HFF-Myc (cell line): Measurements from ENCODE around the gene MAGEB2.

Experiments used
- DNase-seq: peaks from one replicate; pipeline ENCODE4 v3.0.0-alpha.2; 2011; ENCODE audit warnings: low read depth; ENCODE audit errors: extremely low read depth
- H3K4me3 ChIP-seq: replicated peaks from 2 replicates; pipeline ENCODE4 v1.5.1; 2011; ENCODE audit warnings: low read depth, mild to moderate bottlenecking, control low read depth, low read length
- TF ChIP-seq, protein P1 (sequence below): IDR thresholded peaks from 2 replicates; pipeline ENCODE4 v1.5.1; 2012; ENCODE audit warnings: mild to moderate bottlenecking, low read depth, low read length, control low read depth; ENCODE audit errors: missing control alignments

The MAGEB2 gene

DNA sequence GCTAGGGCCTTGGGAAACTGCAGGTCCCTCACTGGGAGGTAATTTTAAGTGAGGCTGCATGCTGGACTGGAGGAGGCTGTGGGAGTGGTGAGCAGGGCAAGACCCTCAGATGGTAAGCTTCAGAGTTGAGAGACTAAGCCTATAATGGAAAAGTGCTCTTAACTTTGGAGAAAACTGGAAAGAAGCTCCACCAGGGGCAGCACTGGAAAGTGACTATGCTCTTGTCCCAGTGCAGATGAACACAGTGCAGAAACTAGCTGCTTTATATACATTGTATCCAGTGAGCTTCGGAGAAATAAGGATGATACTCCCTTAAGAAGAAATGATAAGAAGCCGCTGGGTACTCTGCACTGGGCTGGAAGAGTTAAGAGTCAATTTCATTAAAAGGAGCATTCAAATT lies 3.2 kb upstream of the MAGEB2 start:
- TF ChIP-seq, protein P1, sequence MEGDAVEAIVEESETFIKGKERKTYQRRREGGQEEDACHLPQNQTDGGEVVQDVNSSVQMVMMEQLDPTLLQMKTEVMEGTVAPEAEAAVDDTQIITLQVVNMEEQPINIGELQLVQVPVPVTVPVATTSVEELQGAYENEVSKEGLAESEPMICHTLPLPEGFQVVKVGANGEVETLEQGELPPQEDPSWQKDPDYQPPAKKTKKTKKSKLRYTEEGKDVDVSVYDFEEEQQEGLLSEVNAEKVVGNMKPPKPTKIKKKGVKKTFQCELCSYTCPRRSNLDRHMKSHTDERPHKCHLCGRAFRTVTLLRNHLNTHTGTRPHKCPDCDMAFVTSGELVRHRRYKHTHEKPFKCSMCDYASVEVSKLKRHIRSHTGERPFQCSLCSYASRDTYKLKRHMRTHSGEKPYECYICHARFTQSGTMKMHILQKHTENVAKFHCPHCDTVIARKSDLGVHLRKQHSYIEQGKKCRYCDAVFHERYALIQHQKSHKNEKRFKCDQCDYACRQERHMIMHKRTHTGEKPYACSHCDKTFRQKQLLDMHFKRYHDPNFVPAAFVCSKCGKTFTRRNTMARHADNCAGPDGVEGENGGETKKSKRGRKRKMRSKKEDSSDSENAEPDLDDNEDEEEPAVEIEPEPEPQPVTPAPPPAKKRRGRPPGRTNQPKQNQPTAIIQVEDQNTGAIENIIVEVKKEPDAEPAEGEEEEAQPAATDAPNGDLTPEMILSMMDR = no peak
- H3K4me3 ChIP-seq = no peak overlapping the region
- no peak for DNase-seq

DNA sequence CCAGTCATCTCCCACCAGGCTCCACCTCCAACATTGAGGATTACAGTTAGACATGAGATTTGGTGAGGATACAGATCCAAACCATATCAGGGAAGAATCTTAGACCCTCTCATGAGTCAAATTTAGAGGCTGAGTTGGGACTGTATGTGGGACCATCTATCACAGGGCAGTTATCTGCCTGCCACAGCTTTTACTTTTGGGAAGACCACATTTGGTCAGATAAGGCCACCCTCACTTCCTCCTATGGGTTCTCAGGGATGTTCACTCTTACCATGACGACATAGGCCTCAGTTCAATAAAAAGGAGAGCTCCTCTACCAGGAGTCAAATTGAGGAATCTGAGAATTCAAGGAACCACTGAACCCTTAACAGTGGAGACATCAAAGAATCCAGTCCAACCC lies 2.1 kb downstream of the MAGEB2 start:
- DNase-seq = no peak
- TF ChIP-seq, protein P1 = no peak

DNA sequence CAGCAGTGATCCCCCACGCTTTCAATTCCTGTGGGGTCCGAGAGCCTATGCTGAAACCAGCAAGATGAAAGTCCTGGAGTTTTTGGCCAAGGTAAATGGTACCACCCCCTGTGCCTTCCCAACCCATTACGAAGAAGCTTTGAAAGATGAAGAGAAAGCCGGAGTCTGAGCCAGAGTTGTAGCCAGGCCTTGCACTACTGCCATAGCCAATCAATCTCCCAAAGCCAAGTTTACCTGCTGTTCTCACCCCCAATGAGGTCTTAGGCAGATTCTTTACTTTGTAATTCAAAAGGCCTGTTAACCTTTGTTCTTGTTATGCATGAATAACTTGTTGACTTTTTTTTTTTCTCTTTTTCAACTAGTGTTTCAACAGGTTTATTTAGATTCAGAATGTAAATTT lies 4.0 kb downstream of the MAGEB2 start:
- TF ChIP-seq, protein P1 = no peak
- no peak overlapping the region for H3K4me3 ChIP-seq
- DNase-seq = no peak

More for the DNA sequence above, 2.1 kb downstream of the MAGEB2 start:
- no peak overlapping the region for H3K4me3 ChIP-seq

DNA sequence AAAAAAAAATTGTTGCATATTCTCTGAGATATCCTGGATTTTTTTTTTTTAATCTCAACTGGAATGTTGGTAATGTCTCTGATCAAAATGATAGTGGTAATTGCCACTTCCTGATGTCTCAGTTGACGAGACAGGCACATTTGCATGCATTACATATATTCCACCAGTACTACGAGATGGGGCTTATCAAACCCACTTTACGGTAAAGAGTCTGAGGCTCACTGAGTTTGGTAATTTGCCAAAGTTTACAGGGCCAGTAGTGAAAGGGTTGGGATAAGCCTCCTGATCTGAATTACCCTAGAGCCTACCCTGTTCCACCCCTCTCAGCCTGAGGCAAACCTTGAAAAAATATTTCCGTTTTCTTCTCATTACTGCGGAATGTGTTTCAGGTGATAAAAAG lies 5.3 kb downstream of the MAGEB2 start:
- DNase-seq = no peak
- TF ChIP-seq, protein P1 = no peak
- no peak overlapping the region for H3K4me3 ChIP-seq

DNA sequence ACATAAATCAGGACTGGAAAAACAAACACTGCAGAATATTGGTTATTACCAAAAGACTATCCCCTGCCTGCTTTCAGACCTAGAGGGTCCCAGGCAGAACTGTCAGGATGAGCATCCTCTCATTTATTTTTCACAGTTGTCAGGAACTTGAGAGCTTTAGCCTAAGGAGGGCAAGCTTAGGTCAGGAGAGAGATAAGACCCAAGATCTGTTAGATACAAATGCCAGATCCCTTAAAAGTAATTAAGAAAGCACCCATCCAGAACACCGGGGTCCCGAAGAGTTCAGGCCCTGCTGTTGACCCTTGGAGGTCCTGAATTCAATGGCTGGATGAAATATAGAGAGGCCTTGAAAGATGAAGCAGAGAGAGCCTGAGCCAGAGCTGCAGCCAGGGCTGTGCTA lies 9.2 kb downstream of the MAGEB2 start:
- H3K4me3 ChIP-seq = no peak overlapping the region
- TF ChIP-seq, protein P1 = no peak
- no peak for DNase-seq

DNA sequence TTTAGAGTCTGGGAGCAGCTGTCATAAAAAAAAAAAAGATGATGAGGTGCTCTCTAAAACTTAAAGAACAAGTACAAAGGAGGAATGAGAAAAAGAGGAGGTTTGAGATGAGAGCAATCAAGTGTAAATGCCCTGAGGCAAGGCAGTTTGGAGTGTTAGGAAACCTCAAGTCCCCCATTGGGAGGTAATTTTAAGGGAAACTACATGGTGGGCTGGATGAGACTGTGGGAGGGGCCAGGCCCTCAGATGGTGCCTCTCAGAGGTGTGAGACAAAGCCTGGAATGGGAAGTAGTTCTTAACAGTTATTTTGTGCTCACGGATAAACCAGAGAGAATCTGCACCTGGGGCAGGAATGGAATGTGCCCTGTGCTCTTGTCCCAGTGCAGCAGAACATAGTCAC lies 13.2 kb downstream of the MAGEB2 start:
- TF ChIP-seq, protein P1 = no peak

DNA sequence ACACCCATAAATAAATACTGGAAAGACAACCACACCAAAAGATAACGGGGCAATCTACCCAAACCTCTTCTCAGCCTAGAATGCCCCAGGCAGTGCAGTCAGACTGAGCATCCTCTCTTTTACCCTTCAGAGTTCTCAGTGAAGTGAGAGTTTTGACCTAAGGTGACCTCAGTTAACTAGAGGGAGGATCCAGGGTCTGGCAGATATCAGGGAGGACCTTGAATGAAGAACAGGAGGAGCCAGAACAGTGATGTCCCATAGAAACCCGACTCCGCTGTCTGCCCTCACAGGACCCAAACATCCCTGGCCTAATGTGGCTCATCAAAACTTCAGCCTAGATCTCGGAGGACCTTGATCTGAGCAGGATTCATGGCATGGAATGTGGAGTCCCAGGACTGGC lies 15.0 kb downstream of the MAGEB2 start, which contains the start of gene MAGEB3:
MAGEB3 (plus strand) TSS at position 263 of the 400 bp plus-strand sequence. CDS start 5,268 bp downstream, outside the sequence.
- H3K4me3 ChIP-seq = no peak within 1 kb of the TSS
- TF ChIP-seq, protein P1 = no peak
- DNase-seq = no peak

More for the DNA sequence above, 13.2 kb downstream of the MAGEB2 start:
- no peak for DNase-seq
- H3K4me3 ChIP-seq = no peak overlapping the region
